WTC11 (cell line): ENCODE results near the gene SRGAP1. TPM values are rescaled to one million over a fixed set of nuclear protein-coding genes. Genes with fewer than 3 reads are reported as not detected.

Experiments used
- ATAC-seq: fragments of 200-7000 bp; cut with Tn5 transposase; 2 replicates; pipeline ENCODE4 v1.10.0; 2021; ENCODE audit warnings: mild to moderate bottlenecking, moderate library complexity
- CTCF ChIA-PET: fragments of 300-600 bp; sonication (Branson Sonifier 250); formaldehyde crosslinking; loops from one replicate; lab custom pipeline; 2021; ENCODE audit warnings: antibody characterized with exemption; lab: Charles Lee
- POLR2A ChIA-PET: fragments of 350-600 bp; sonication (Branson Sonifier 250); formaldehyde crosslinking; loops from one replicate; lab custom pipeline; 2021; ENCODE audit warnings: antibody characterized with exemption; lab: Charles Lee
- DNase-seq: peaks from one replicate; pipeline ENCODE4 v3.0.0; 2021; ENCODE audit warnings: low spot score
- H3K27ac Mint-ChIP-seq: 2 replicates; pipeline ENCODE4 v1.8.0; 2021; ENCODE audit warnings: mixed read lengths
- H3K27me3 Mint-ChIP-seq: 2 replicates; pipeline ENCODE4 v1.8.0; 2021; ENCODE audit warnings: low read depth, mild to moderate bottlenecking, moderate library complexity, mixed read lengths
- H3K36me3 Mint-ChIP-seq: 2 replicates; pipeline ENCODE4 v1.8.0; 2021; ENCODE audit warnings: mixed read lengths
- H3K4me1 Mint-ChIP-seq: 2 replicates; pipeline ENCODE4 v1.8.0; 2022; ENCODE audit warnings: mixed read lengths
- H3K4me3 Mint-ChIP-seq: 2 replicates; pipeline ENCODE4 v1.8.0; 2021; ENCODE audit warnings: mild to moderate bottlenecking, moderate library complexity, mixed read lengths
- H3K9me3 Mint-ChIP-seq: 2 replicates; pipeline ENCODE4 v1.8.0; 2021; ENCODE audit warnings: mixed read lengths
- CBFB ChIP-seq: sonication (generic); formaldehyde crosslinking; IDR thresholded peaks from 2 replicates; pipeline ENCODE4 v1.8.1; 2022; ENCODE audit warnings: mild to moderate bottlenecking, low read depth, missing genetic modification reagents
- CREM ChIP-seq: sonication (generic); formaldehyde crosslinking; IDR thresholded peaks from 2 replicates; pipeline ENCODE4 v1.8.1; 2022; ENCODE audit warnings: mild to moderate bottlenecking, missing genetic modification reagents, moderate library complexity
- HMGA2 ChIP-seq: fragments of 250-450 bp; sonication (Bioruptor Pico); IDR thresholded peaks from 2 replicates; pipeline ENCODE4 v1.4.0; 2021; ENCODE audit warnings: mild to moderate bottlenecking, moderate library complexity
- JUN ChIP-seq: sonication (generic); formaldehyde crosslinking; IDR thresholded peaks from 2 replicates; pipeline ENCODE4 v1.8.0; 2023; ENCODE audit warnings: mild to moderate bottlenecking, missing genetic modification reagents
- KAT7 ChIP-seq: sonication (generic); formaldehyde crosslinking; IDR thresholded peaks from 2 replicates; pipeline ENCODE4 v1.8.1; 2023; ENCODE audit warnings: missing genetic modification reagents, mild to moderate bottlenecking, borderline replicate concordance
- NFATC4 ChIP-seq: fragments of 250-450 bp; sonication (Bioruptor Pico); IDR thresholded peaks from 2 replicates; pipeline ENCODE4 v1.9.0; 2021; ENCODE audit warnings: mild to moderate bottlenecking
- NFE2L1 ChIP-seq: sonication (generic); formaldehyde crosslinking; IDR thresholded peaks from 2 replicates; pipeline ENCODE4 v1.8.1; 2023; ENCODE audit warnings: missing genetic modification reagents
- NR2C2 ChIP-seq: sonication (generic); formaldehyde crosslinking; IDR thresholded peaks from 2 replicates; pipeline ENCODE4 v1.8.0; 2022; ENCODE audit warnings: mild to moderate bottlenecking, missing genetic modification reagents
- NR3C1 ChIP-seq: sonication (generic); formaldehyde crosslinking; conservative IDR thresholded peaks from 2 replicates; pipeline ENCODE4 v1.8.1; 2023; ENCODE audit warnings: low read depth, mild to moderate bottlenecking, missing genetic modification reagents
- RORB ChIP-seq: fragments of 250-450 bp; sonication (Bioruptor Pico); IDR thresholded peaks from 2 replicates; pipeline ENCODE4 v1.9.0; 2021; ENCODE audit warnings: mild to moderate bottlenecking
- SOX15 ChIP-seq: fragments of 250-450 bp; sonication (Bioruptor Pico); IDR thresholded peaks from 2 replicates; pipeline ENCODE4 v1.9.0; 2021; ENCODE audit warnings: mild to moderate bottlenecking
- TP53 ChIP-seq: sonication (generic); formaldehyde crosslinking; IDR thresholded peaks from 2 replicates; pipeline ENCODE4 v1.8.1; 2023; ENCODE audit warnings: mild to moderate bottlenecking, missing genetic modification reagents
- USF2 ChIP-seq: sonication (generic); formaldehyde crosslinking; IDR thresholded peaks from 2 replicates; pipeline ENCODE4 v1.8.1; 2023; ENCODE audit warnings: mild to moderate bottlenecking, missing genetic modification reagents, moderate library complexity
- ZBTB21 ChIP-seq: sonication (generic); formaldehyde crosslinking; IDR thresholded peaks from 2 replicates; pipeline ENCODE4 v1.8.1; 2023; ENCODE audit warnings: mild to moderate bottlenecking, missing genetic modification reagents, borderline replicate concordance
- ZNF317 ChIP-seq: sonication (generic); formaldehyde crosslinking; IDR thresholded peaks from 2 replicates; pipeline ENCODE4 v1.8.1; 2023; ENCODE audit warnings: low read depth, mild to moderate bottlenecking, moderate library complexity, missing genetic modification reagents, borderline replicate concordance
- ZNF396 ChIP-seq: fragments of 250-450 bp; sonication (Bioruptor Pico); IDR thresholded peaks from 2 replicates; pipeline ENCODE4 v1.8.0; 2021; ENCODE audit warnings: mild to moderate bottlenecking, moderate library complexity, borderline replicate concordance
- ZNF532 ChIP-seq: fragments of 250-450 bp; sonication (Bioruptor Pico); IDR thresholded peaks from 2 replicates; pipeline ENCODE4 v1.9.0; 2021; ENCODE audit warnings: mild to moderate bottlenecking, borderline replicate concordance
- total RNA-seq: library from RNA; stranded (reverse); gene quantifications from 3 replicates; pipeline ENCODE4 v1.2.3, GENCODE V29; 2021
- TF ChIP-seq, protein P1 (sequence below): sonication (generic); formaldehyde crosslinking; IDR thresholded peaks from 2 replicates; pipeline ENCODE4 v1.8.1; 2023; ENCODE audit warnings: mild to moderate bottlenecking, missing genetic modification reagents, moderate library complexity
- TF ChIP-seq, protein P2 (sequence below): fragments of 250-450 bp; sonication (Bioruptor Pico); IDR thresholded peaks from 2 replicates; pipeline ENCODE4 v1.9.0; 2021; ENCODE audit warnings: moderate library complexity, mild to moderate bottlenecking, inconsistent platforms, borderline replicate concordance
- TF ChIP-seq, protein P3 (sequence below): sonication (generic); formaldehyde crosslinking; IDR thresholded peaks from 2 replicates; pipeline ENCODE4 v1.8.1; 2022; ENCODE audit warnings: low read depth, missing genetic modification reagents, borderline replicate concordance
- TF ChIP-seq, protein P4 (sequence below): sonication (generic); formaldehyde crosslinking; IDR thresholded peaks from 2 replicates; pipeline ENCODE4 v1.8.1; 2022; ENCODE audit warnings: mild to moderate bottlenecking, missing genetic modification reagents, moderate library complexity, borderline replicate concordance
- TF ChIP-seq, protein P5 (sequence below): fragments of 250-450 bp; sonication (Bioruptor Pico); IDR thresholded peaks from 2 replicates; pipeline ENCODE4 v2.1.2; 2022; ENCODE audit warnings: mild to moderate bottlenecking, moderate library complexity
- TF ChIP-seq, protein P6 (sequence below): fragments of 200-600 bp; IDR thresholded peaks from 2 replicates; pipeline ENCODE4 v1.8.0; 2022; ENCODE audit warnings: antibody characterized with exemption

SRGAP1 gene
- total RNA-seq, 1 experiment from 2014 or later = 10.3 TPM

DNA sequence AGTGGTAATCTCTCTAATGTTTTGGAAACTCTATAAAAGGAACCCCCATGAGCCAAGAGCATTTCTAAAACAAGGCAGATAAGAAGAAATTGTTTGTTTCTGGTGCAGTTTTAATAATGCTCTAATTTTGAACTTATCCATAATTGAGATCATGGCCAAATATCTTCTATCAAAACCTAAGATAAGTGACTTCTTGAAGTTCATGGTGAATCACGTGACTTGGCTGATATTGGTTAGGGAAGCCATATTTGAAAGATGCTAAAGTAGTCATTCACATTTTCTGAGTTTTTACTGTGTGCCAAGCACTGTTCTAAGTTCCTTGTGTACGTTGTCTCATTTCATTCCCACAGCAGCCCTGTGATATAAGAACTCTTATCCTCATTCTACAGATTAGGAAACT is 219.7 kb downstream of the SRGAP1 start:
- H3K36me3 Mint-ChIP-seq = peaks cover 4% of the 10 kb centered on the region; the same call in 1 of the 2 replicates
- H3K27me3 Mint-ChIP-seq = no peaks in the 10 kb centered on the region
- H3K4me3 Mint-ChIP-seq = no peak overlapping the region
- TF ChIP-seq, protein P1, sequence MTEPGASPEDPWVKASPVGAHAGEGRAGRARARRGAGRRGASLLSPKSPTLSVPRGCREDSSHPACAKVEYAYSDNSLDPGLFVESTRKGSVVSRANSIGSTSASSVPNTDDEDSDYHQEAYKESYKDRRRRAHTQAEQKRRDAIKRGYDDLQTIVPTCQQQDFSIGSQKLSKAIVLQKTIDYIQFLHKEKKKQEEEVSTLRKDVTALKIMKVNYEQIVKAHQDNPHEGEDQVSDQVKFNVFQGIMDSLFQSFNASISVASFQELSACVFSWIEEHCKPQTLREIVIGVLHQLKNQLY (CRISPR knock-in tag) = no peak
- TF ChIP-seq ZBTB21 (CRISPR knock-in tag) (no peak), HMGA2 (CRISPR knock-in tag) (no peak), ZNF396 (no peak), ZNF532 (no peak), NR2C2 (CRISPR knock-in tag) (no peak), CBFB (CRISPR knock-in tag) (no peak), JUN (no peak), SOX15 (CRISPR knock-in tag) (no peak), NFE2L1 (no peak), NR3C1 (CRISPR knock-in tag) (no peak), CREM (CRISPR knock-in tag) (no peak), NFATC4 (no peak), ZNF317 (CRISPR knock-in tag) (no peak)
- TF ChIP-seq, protein P2, sequence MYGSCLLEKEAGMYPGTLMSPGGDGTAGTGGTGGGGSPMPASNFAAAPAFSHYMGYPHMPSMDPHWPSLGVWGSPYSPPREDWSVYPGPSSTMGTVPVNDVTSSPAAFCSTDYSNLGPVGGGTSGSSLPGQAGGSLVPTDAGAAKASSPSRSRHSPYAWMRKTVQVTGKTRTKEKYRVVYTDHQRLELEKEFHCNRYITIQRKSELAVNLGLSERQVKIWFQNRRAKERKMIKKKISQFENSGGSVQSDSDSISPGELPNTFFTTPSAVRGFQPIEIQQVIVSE (CRISPR knock-in tag) = no peak
- H3K27ac Mint-ChIP-seq = no peak overlapping the region
- ChIA-PET CTCF (no interaction called here), POLR2A (no interaction called here)
- peaks cover 10% of the 10 kb centered on the region for H3K4me1 Mint-ChIP-seq
- no peaks in the 10 kb centered on the region for H3K9me3 Mint-ChIP-seq
- ATAC-seq = no peak
- no peak for DNase-seq

DNA sequence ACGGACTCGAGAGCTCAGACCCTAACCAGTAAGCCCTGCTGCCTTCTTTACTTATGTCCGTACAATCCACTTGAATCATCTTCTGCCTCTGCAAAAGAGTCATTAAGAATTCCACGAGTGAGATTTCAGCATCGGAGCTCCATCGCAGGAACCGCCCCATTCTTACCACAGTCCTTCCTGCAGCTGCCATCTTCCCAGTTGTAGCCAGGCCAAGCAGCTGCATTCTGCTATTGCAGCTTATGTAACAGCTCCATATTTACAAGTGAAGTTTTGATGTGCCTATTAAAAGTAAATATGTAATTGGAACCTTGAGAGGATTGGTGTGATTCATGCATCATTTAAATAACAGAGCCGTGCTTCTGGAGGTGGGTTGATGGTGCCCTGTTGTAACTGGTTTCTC is 220.2 kb downstream of the SRGAP1 start:
- ChIA-PET CTCF (no interaction called here), POLR2A (no interaction called here)
- H3K4me1 Mint-ChIP-seq = peaks cover 5% of the 10 kb centered on the region
- TF ChIP-seq TP53 (CRISPR knock-in tag) = no peak
- TF ChIP-seq, protein P3, sequence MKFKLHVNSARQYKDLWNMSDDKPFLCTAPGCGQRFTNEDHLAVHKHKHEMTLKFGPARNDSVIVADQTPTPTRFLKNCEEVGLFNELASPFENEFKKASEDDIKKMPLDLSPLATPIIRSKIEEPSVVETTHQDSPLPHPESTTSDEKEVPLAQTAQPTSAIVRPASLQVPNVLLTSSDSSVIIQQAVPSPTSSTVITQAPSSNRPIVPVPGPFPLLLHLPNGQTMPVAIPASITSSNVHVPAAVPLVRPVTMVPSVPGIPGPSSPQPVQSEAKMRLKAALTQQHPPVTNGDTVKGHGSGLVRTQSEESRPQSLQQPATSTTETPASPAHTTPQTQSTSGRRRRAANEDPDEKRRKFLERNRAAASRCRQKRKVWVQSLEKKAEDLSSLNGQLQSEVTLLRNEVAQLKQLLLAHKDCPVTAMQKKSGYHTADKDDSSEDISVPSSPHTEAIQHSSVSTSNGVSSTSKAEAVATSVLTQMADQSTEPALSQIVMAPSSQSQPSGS = no peak
- no peak for TF ChIP-seq KAT7
- TF ChIP-seq, protein P2 (CRISPR knock-in tag) = no peak
- TF ChIP-seq, protein P4, sequence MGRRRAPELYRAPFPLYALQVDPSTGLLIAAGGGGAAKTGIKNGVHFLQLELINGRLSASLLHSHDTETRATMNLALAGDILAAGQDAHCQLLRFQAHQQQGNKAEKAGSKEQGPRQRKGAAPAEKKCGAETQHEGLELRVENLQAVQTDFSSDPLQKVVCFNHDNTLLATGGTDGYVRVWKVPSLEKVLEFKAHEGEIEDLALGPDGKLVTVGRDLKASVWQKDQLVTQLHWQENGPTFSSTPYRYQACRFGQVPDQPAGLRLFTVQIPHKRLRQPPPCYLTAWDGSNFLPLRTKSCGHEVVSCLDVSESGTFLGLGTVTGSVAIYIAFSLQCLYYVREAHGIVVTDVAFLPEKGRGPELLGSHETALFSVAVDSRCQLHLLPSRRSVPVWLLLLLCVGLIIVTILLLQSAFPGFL = no peak
- no peak for TF ChIP-seq JUN
- TF ChIP-seq USF2 (CRISPR knock-in tag) = no peak
- TF ChIP-seq, protein P5, sequence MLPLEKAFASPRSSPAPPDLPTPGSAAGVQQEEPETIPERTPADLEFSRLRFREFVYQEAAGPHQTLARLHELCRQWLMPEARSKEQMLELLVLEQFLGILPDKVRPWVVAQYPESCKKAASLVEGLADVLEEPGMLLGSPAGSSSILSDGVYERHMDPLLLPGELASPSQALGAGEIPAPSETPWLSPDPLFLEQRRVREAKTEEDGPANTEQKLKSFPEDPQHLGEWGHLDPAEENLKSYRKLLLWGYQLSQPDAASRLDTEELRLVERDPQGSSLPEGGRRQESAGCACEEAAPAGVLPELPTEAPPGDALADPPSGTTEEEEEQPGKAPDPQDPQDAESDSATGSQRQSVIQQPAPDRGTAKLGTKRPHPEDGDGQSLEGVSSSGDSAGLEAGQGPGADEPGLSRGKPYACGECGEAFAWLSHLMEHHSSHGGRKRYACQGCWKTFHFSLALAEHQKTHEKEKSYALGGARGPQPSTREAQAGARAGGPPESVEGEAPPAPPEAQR (CRISPR knock-in tag) = no peak
- no peak for TF ChIP-seq ZNF317 (CRISPR knock-in tag)
- TF ChIP-seq RORB = no peak
- TF ChIP-seq SOX15 (CRISPR knock-in tag) = no peak
- TF ChIP-seq, protein P6, sequence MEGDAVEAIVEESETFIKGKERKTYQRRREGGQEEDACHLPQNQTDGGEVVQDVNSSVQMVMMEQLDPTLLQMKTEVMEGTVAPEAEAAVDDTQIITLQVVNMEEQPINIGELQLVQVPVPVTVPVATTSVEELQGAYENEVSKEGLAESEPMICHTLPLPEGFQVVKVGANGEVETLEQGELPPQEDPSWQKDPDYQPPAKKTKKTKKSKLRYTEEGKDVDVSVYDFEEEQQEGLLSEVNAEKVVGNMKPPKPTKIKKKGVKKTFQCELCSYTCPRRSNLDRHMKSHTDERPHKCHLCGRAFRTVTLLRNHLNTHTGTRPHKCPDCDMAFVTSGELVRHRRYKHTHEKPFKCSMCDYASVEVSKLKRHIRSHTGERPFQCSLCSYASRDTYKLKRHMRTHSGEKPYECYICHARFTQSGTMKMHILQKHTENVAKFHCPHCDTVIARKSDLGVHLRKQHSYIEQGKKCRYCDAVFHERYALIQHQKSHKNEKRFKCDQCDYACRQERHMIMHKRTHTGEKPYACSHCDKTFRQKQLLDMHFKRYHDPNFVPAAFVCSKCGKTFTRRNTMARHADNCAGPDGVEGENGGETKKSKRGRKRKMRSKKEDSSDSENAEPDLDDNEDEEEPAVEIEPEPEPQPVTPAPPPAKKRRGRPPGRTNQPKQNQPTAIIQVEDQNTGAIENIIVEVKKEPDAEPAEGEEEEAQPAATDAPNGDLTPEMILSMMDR = no peak
- TF ChIP-seq CREM (CRISPR knock-in tag) = no peak
- TF ChIP-seq, all 79 proteins: peak for 0
- DNase-seq (no peak), ATAC-seq (no peak)
- H3K36me3 Mint-ChIP-seq = peaks cover 4% of the 10 kb centered on the region; the same call in 1 of the 2 replicates
- no peak overlapping the region for H3K27ac Mint-ChIP-seq
- no peaks in the 10 kb centered on the region for H3K9me3 Mint-ChIP-seq
- H3K4me3 Mint-ChIP-seq = no peak overlapping the region
- no peaks in the 10 kb centered on the region for H3K27me3 Mint-ChIP-seq
